Common myeloid progenitor, CD34-positive (primary cell): ENCODE measurements around the gene MAP3K4.

Experiments
- CTCF ChIA-PET: fragments of 350-600 bp; sonication (Branson Sonifier 250); formaldehyde crosslinking; loops from one replicate; lab custom pipeline; 2021; ENCODE audit warnings: antibody characterized with exemption; lab: Charles Lee
- POLR2A ChIA-PET: fragments of 350-600 bp; sonication (Branson Sonifier 250); formaldehyde crosslinking; loops from one replicate; lab custom pipeline; 2021; ENCODE audit warnings: antibody characterized with exemption; lab: Charles Lee
- DNase-seq, 3 donors: peaks; one replicate each; pipeline versions ENCODE4 v3.0.0 to v3.0.0-alpha.2; 2013
- H3K27ac ChIP-seq, 2 experiments: 1 replicate in 1 of 2; 2 replicates in 1 of 2; pipeline ENCODE4 v1.7.0; 2013; ENCODE audit warnings: inconsistent platforms in 2 of 2, low read length in 2 of 2, mild to moderate bottlenecking in 2 of 2, low read depth in 1 of 2, moderate library complexity in 1 of 2; ENCODE audit not compliant: severe bottlenecking in 2 of 2, insufficient read depth in 1 of 2, poor library complexity in 1 of 2
- H3K27me3 ChIP-seq, 5 experiments: replicated peaks in 2 of 5; 1 replicate in 3 of 5; 2 replicates in 2 of 5; pipeline versions ENCODE4 v1.6.1 to v1.7.0; 2013; ENCODE audit warnings: low read length in 4 of 5, mild to moderate bottlenecking in 2 of 5, moderate library complexity in 2 of 5, inconsistent platforms in 1 of 5; ENCODE audit not compliant: insufficient read depth in 5 of 5, control insufficient read depth in 4 of 5
- H3K36me3 ChIP-seq, 4 experiments: 1 replicate in 2 of 4; 2 replicates in 2 of 4; pipeline versions ENCODE4 v1.6.1 to v1.7.0; 2013; ENCODE audit warnings: low read length in 3 of 4, control low read depth in 1 of 4, mild to moderate bottlenecking in 1 of 4; ENCODE audit not compliant: control insufficient read depth in 4 of 4, insufficient read depth in 4 of 4
- H3K4me1 ChIP-seq, 4 experiments: 1 replicate in 3 of 4; 2 replicates in 1 of 4; pipeline versions ENCODE4 v1.6.1 to v1.7.1; 2013; ENCODE audit warnings: low read length in 3 of 4, mild to moderate bottlenecking in 3 of 4, control low read depth in 1 of 4, inconsistent platforms in 1 of 4, moderate library complexity in 1 of 4; ENCODE audit not compliant: control insufficient read depth in 4 of 4, insufficient read depth in 4 of 4; ENCODE audit errors: control extremely low read depth in 1 of 4
- H3K4me3 ChIP-seq, 7 experiments: 1 replicate in 4 of 7; 2 replicates in 3 of 7; pipeline versions ENCODE4 v1.5.1 to v1.7.0; 2013; ENCODE audit warnings: mild to moderate bottlenecking in 7 of 7, low read length in 6 of 7, moderate library complexity in 6 of 7, inconsistent platforms in 2 of 7, low read depth in 2 of 7, control low read depth in 1 of 7; ENCODE audit not compliant: insufficient read depth in 4 of 7, control insufficient read depth in 1 of 7; ENCODE audit errors: extremely low read depth in 1 of 7
- H3K9me3 ChIP-seq, 5 experiments: 1 replicate in 4 of 5; 2 replicates in 1 of 5; pipeline versions ENCODE4 v1.6.1 to v1.7.1; 2013; ENCODE audit warnings: low read length in 4 of 5, mild to moderate bottlenecking in 2 of 5, inconsistent platforms in 1 of 5, low read depth in 1 of 5, moderate library complexity in 1 of 5; ENCODE audit not compliant: control insufficient read depth in 4 of 5, insufficient read depth in 2 of 5; ENCODE audit errors: control extremely low read depth in 1 of 5
- WGBS: methylation state at CpG from one replicate; pipeline ENCODE4 v1.1.5; 2013; ENCODE audit not compliant: insufficient coverage; 5-methylcytosine and 5-hydroxymethylcytosine counted together

MAP3K4 gene

GRCh38 chr6:161153725-161154124, 162.2 kb downstream of the MAP3K4 start:
- H3K36me3 ChIP-seq, result peaks cover 2 to 56% (median 15%) of the 10 kb centered on the region in 4 experiments
- H3K27me3 ChIP-seq, result no peaks in the 10 kb centered on the region
- ChIA-PET POLR2A (no interaction called here), CTCF (interaction anchor here (0.8 to 11.8 kb wide), 16 partner anchors 9 to 220 kb away, joined by 3 to 185 read pairs (median 4); no protein-coding TSS in a partner anchor)
- 97% methylated on average over 10 of the region's 10 CpGs for WGBS
- H3K9me3 ChIP-seq, result peaks cover 0 to 3% (median 0%) of the 10 kb centered on the region in 5 experiments
- no peak overlapping the region for H3K4me3 ChIP-seq
- no peak overlapping the region for H3K27ac ChIP-seq
- DNase-seq, result no peak
- no peaks in the 10 kb centered on the region for H3K4me1 ChIP-seq

- DNase-seq, result no peak
- 96% methylated on average over 12 of the region's 13 CpGs for WGBS
- POLR2A ChIA-PET, result no interaction called here
- no peak overlapping the region for H3K27ac ChIP-seq
- H3K27me3 ChIP-seq, result no peaks in the 10 kb centered on the region
- H3K4me1 ChIP-seq, result no peaks in the 10 kb centered on the region
- no peak overlapping the region for H3K4me3 ChIP-seq
- H3K36me3 ChIP-seq, result peaks cover 2 to 56% (median 13%) of the 10 kb centered on the region in 4 experiments
- H3K9me3 ChIP-seq, result peaks cover 0 to 3% (median 0%) of the 10 kb centered on the region in 5 experiments
- CTCF ChIA-PET, result interaction anchor here (1.2 to 11.8 kb wide), 3 partner anchors 9 to 219 kb away, joined by 3 to 185 read pairs (median 4); no protein-coding TSS in a partner anchor
Measured at GRCh38 chr6:161154796-161155335, 163.3 kb downstream of the MAP3K4 start.

- ChIA-PET CTCF (no interaction called here), POLR2A (no interaction called here)
Measured at GRCh38 chr6:161161121-161161520, 169.6 kb downstream of the MAP3K4 start.

GRCh38 chr6:161161889-161162624, 170.5 kb downstream of the MAP3K4 start:
- H3K4me3 ChIP-seq, result no peak overlapping the region
- peaks cover 2 to 63% (median 25%) of the 10 kb centered on the region in 4 experiments for H3K36me3 ChIP-seq
- no peaks in the 10 kb centered on the region for H3K4me1 ChIP-seq
- H3K27ac ChIP-seq, result no peak overlapping the region
- peaks cover 0 to 3% (median 0%) of the 10 kb centered on the region in 5 experiments for H3K9me3 ChIP-seq
- WGBS, result 96% methylated on average over 16 of the region's 16 CpGs
- CTCF ChIA-PET, result interaction anchor here (0.7 to 1.8 kb wide), 4 partner anchors 9 to 208 kb away, joined by 3 to 4 read pairs (median 3); no protein-coding TSS in a partner anchor
- POLR2A ChIA-PET, result no interaction called here
- DNase-seq, result no peak
- no peaks in the 10 kb centered on the region for H3K27me3 ChIP-seq

More at GRCh38 chr6:161161121-161161520, 169.6 kb downstream of the MAP3K4 start:
- Histone ChIP-seq H3K9me3 (peaks cover 0 to 3% (median 0%) of the 10 kb centered on the region in 5 experiments), H3K4me1 (no peaks in the 10 kb centered on the region), H3K27me3 (no peaks in the 10 kb centered on the region), H3K4me3 (no peak overlapping the region), H3K36me3 (peaks cover 2 to 65% (median 25%) of the 10 kb centered on the region in 4 experiments), H3K27ac (no peak overlapping the region)
- WGBS, result 96% methylated on average over 14 of the region's 15 CpGs
- no peak for DNase-seq

- 100% methylated on average over 9 of the region's 9 CpGs for WGBS
Measured at GRCh38 chr6:161162722-161163121, 171.2 kb downstream of the MAP3K4 start.

GRCh38 chr6:161163466-161164181, 172.1 kb downstream of the MAP3K4 start:
- no peaks in the 10 kb centered on the region for H3K9me3 ChIP-seq
- no peaks in the 10 kb centered on the region for H3K4me1 ChIP-seq
- H3K36me3 ChIP-seq, result peaks cover 0 to 54% (median 21%) of the 10 kb centered on the region in 4 experiments
- H3K27me3 ChIP-seq, result no peaks in the 10 kb centered on the region
- no peak overlapping the region for H3K27ac ChIP-seq
- no peak for DNase-seq
- POLR2A ChIA-PET, result no interaction called here
- CTCF ChIA-PET, result interaction anchor here (1.4 to 1.8 kb wide), 2 partner anchors 11 to 209 kb away, joined by 4 to 10 read pairs; no protein-coding TSS in a partner anchor
- no peak overlapping the region for H3K4me3 ChIP-seq
- 98% methylated on average over 11 of the region's 13 CpGs for WGBS

More at GRCh38 chr6:161162722-161163121, 171.2 kb downstream of the MAP3K4 start:
- Histone ChIP-seq H3K9me3 (peaks cover 0 to under 1% (median 0%) of the 10 kb centered on the region in 5 experiments), H3K27me3 (no peaks in the 10 kb centered on the region), H3K27ac (no peak overlapping the region), H3K36me3 (peaks cover 2 to 58% (median 25%) of the 10 kb centered on the region in 4 experiments), H3K4me1 (no peaks in the 10 kb centered on the region), H3K4me3 (no peak overlapping the region)
- CTCF ChIA-PET, result interaction anchor here (0.8 to 1.8 kb wide), 2 partner anchors 10 to 208 kb away, joined by 3 to 4 read pairs; no protein-coding TSS in a partner anchor
- no peak for DNase-seq
- POLR2A ChIA-PET, result no interaction called here
